ENCODE measurements around the gene RBP7.

The RBP7 gene

GRCh38 chr1:10032590-10033358 is 35.7 kb downstream of the RBP7 start, which contains the start of gene UBE4B:
UBE4B (plus strand) TSS chr1:10032958; CDS start chr1:10033671, 713 bp downstream.
- Histone ChIP-seq H3K4me1 (ENCODE audit: control insufficient read depth, insufficient read depth, low read length) (peaks cover 6% of the 10 kb centered on the region), H3K4me3 (ENCODE audit: low read length) (peak within 1 kb of the TSS; percentile 98), H3K9ac (ENCODE audit: low read length) (peak within 1 kb of the TSS; percentile 95), H3K27me3 (ENCODE audit: control insufficient read depth, insufficient read depth, low read length) (no peaks in the 10 kb centered on the region), H3K36me3 (ENCODE audit: control insufficient read depth, insufficient read depth, low read length) (no peaks in the 10 kb centered on the region), H3K9me3 (ENCODE audit: control insufficient read depth, low read length) (no peaks in the 10 kb centered on the region)

GRCh38 chr1:10033359-10033845 is 36.4 kb downstream of the RBP7 start:
- Histone ChIP-seq H3K36me3 (ENCODE audit: control insufficient read depth, insufficient read depth, low read length) (peaks cover 3% of the 10 kb centered on the region), H3K4me3 (ENCODE audit: low read length) (peak overlapping the region; percentile 98), H3K27me3 (ENCODE audit: control insufficient read depth, insufficient read depth, low read length) (no peaks in the 10 kb centered on the region), H3K4me1 (ENCODE audit: control insufficient read depth, insufficient read depth, low read length) (peaks cover 6% of the 10 kb centered on the region), H3K9ac (ENCODE audit: low read length) (peak overlapping the region; percentile 95), H3K9me3 (ENCODE audit: control insufficient read depth, low read length) (no peaks in the 10 kb centered on the region)

- peaks cover 5% of the 10 kb centered on the region for H3K36me3 ChIP-seq (ENCODE audit: control insufficient read depth, insufficient read depth, low read length)
- peaks cover 7% of the 10 kb centered on the region for H3K4me1 ChIP-seq (ENCODE audit: control insufficient read depth, insufficient read depth, low read length)
- no peaks in the 10 kb centered on the region for H3K27me3 ChIP-seq (ENCODE audit: control insufficient read depth, insufficient read depth, low read length)
- H3K4me3 ChIP-seq (ENCODE audit: low read length), result no peak overlapping the region
- H3K9ac ChIP-seq (ENCODE audit: low read length), result no peak overlapping the region
- H3K9me3 ChIP-seq (ENCODE audit: control insufficient read depth, low read length), result no peaks in the 10 kb centered on the region
Measured at GRCh38 chr1:10042746-10043145, 45.7 kb downstream of the RBP7 start.

GRCh38 chr1:10045480-10046355 is 48.7 kb downstream of the RBP7 start:
- Histone ChIP-seq H3K9me3 (ENCODE audit: control insufficient read depth, low read length) (no peaks in the 10 kb centered on the region), H3K4me3 (ENCODE audit: low read length) (no peak overlapping the region), H3K36me3 (ENCODE audit: control insufficient read depth, insufficient read depth, low read length) (no peaks in the 10 kb centered on the region), H3K4me1 (ENCODE audit: control insufficient read depth, insufficient read depth, low read length) (peaks cover 7% of the 10 kb centered on the region), H3K27me3 (ENCODE audit: control insufficient read depth, insufficient read depth, low read length) (no peaks in the 10 kb centered on the region), H3K9ac (ENCODE audit: low read length) (no peak overlapping the region)

GRCh38 chr1:10046356-10047085 is 49.5 kb downstream of the RBP7 start:
- Histone ChIP-seq H3K4me3 (ENCODE audit: low read length) (no peak overlapping the region), H3K9me3 (ENCODE audit: control insufficient read depth, low read length) (no peaks in the 10 kb centered on the region), H3K27me3 (ENCODE audit: control insufficient read depth, insufficient read depth, low read length) (no peaks in the 10 kb centered on the region), H3K36me3 (ENCODE audit: control insufficient read depth, insufficient read depth, low read length) (no peaks in the 10 kb centered on the region), H3K4me1 (ENCODE audit: control insufficient read depth, insufficient read depth, low read length) (peaks cover 7% of the 10 kb centered on the region), H3K9ac (ENCODE audit: low read length) (no peak overlapping the region)

- no peaks in the 10 kb centered on the region for H3K36me3 ChIP-seq (ENCODE audit: control insufficient read depth, insufficient read depth, low read length)
- peaks cover 7% of the 10 kb centered on the region for H3K4me1 ChIP-seq (ENCODE audit: control insufficient read depth, insufficient read depth, low read length)
- no peaks in the 10 kb centered on the region for H3K9me3 ChIP-seq (ENCODE audit: control insufficient read depth, low read length)
- H3K4me3 ChIP-seq (ENCODE audit: low read length), result no peak overlapping the region
- H3K9ac ChIP-seq (ENCODE audit: low read length), result no peak overlapping the region
- no peaks in the 10 kb centered on the region for H3K27me3 ChIP-seq (ENCODE audit: control insufficient read depth, insufficient read depth, low read length)
Measured at GRCh38 chr1:10048601-10049000, 51.6 kb downstream of the RBP7 start.

GRCh38 chr1:10050611-10051010 is 53.6 kb downstream of the RBP7 start:
- peaks cover 7% of the 10 kb centered on the region for H3K4me1 ChIP-seq (ENCODE audit: control insufficient read depth, insufficient read depth, low read length)
- no peaks in the 10 kb centered on the region for H3K9me3 ChIP-seq (ENCODE audit: control insufficient read depth, low read length)
- no peak overlapping the region for H3K4me3 ChIP-seq (ENCODE audit: low read length)

GRCh38 chr1:10051656-10052055 is 54.6 kb downstream of the RBP7 start:
- no peaks in the 10 kb centered on the region for H3K4me1 ChIP-seq (ENCODE audit: control insufficient read depth, insufficient read depth, low read length)
- no peaks in the 10 kb centered on the region for H3K36me3 ChIP-seq (ENCODE audit: control insufficient read depth, insufficient read depth, low read length)
- H3K27me3 ChIP-seq (ENCODE audit: control insufficient read depth, insufficient read depth, low read length), result no peaks in the 10 kb centered on the region
- H3K4me3 ChIP-seq (ENCODE audit: low read length), result no peak overlapping the region
- no peak overlapping the region for H3K9ac ChIP-seq (ENCODE audit: low read length)
- H3K9me3 ChIP-seq (ENCODE audit: control insufficient read depth, low read length), result no peaks in the 10 kb centered on the region

More at GRCh38 chr1:10050611-10051010, 53.6 kb downstream of the RBP7 start:
- H3K27me3 ChIP-seq (ENCODE audit: control insufficient read depth, insufficient read depth, low read length), result no peaks in the 10 kb centered on the region
- no peaks in the 10 kb centered on the region for H3K36me3 ChIP-seq (ENCODE audit: control insufficient read depth, insufficient read depth, low read length)
- no peak overlapping the region for H3K9ac ChIP-seq (ENCODE audit: low read length)

- Histone ChIP-seq H3K9ac (ENCODE audit: low read length) (no peak overlapping the region), H3K9me3 (ENCODE audit: control insufficient read depth, low read length) (no peaks in the 10 kb centered on the region), H3K27me3 (ENCODE audit: control insufficient read depth, insufficient read depth, low read length) (no peaks in the 10 kb centered on the region), H3K36me3 (ENCODE audit: control insufficient read depth, insufficient read depth, low read length) (no peaks in the 10 kb centered on the region), H3K4me1 (ENCODE audit: control insufficient read depth, insufficient read depth, low read length) (no peaks in the 10 kb centered on the region), H3K4me3 (ENCODE audit: low read length) (no peak overlapping the region)
Measured at GRCh38 chr1:10052347-10052746, 55.3 kb downstream of the RBP7 start.

GRCh38 chr1:10054465-10054864 is 57.4 kb downstream of the RBP7 start:
- Histone ChIP-seq H3K9me3 (ENCODE audit: control insufficient read depth, low read length) (no peaks in the 10 kb centered on the region), H3K27me3 (ENCODE audit: control insufficient read depth, insufficient read depth, low read length) (no peaks in the 10 kb centered on the region), H3K4me3 (ENCODE audit: low read length) (no peak overlapping the region), H3K9ac (ENCODE audit: low read length) (no peak overlapping the region), H3K4me1 (ENCODE audit: control insufficient read depth, insufficient read depth, low read length) (no peaks in the 10 kb centered on the region), H3K36me3 (ENCODE audit: control insufficient read depth, insufficient read depth, low read length) (no peaks in the 10 kb centered on the region)

- Histone ChIP-seq H3K9me3 (ENCODE audit: control insufficient read depth, low read length) (no peaks in the 10 kb centered on the region), H3K9ac (ENCODE audit: low read length) (no peak overlapping the region), H3K36me3 (ENCODE audit: control insufficient read depth, insufficient read depth, low read length) (no peaks in the 10 kb centered on the region), H3K4me3 (ENCODE audit: low read length) (no peak overlapping the region), H3K27me3 (ENCODE audit: control insufficient read depth, insufficient read depth, low read length) (no peaks in the 10 kb centered on the region), H3K4me1 (ENCODE audit: control insufficient read depth, insufficient read depth, low read length) (no peaks in the 10 kb centered on the region)
Measured at GRCh38 chr1:10056599-10056987, 59.6 kb downstream of the RBP7 start.

Data from mucosa of stomach (tissue), 1 donor.